Amniotic epithelial cell (primary cell): ENCODE results near the gene OR11A1.

Source experiments
- DNase-seq: peaks from one replicate; pipeline ENCODE4 v3.0.0-alpha.2; 2010; ENCODE audit warnings: low read depth

The OR11A1 gene

DNA sequence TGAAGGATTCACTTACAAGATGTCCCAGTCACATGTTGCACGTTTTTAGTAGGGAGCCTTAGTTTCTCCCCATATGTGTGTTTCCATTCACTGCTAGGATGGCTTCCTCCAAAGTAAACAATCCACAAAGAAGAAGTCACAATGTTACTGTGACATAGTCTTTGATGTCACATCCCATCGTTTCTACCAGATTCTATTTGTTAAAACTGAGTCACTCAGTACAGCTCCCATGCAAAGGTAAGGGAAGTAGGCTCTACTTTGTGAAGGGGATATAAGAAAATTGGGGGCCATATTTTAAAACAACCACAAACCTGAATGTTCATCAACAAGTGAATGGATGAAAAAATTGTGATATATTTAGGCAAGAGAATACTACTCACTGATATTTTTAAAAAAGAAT, at the start of gene OR11A1, which contains the start of gene OR2H1:
OR11A1 (minus strand) TSS at position 101 of the 400 bp plus-strand sequence. CDS start 29,430 bp downstream, outside the sequence.
OR2H1 (plus strand) TSS at position 185 of the 400 bp plus-strand sequence. CDS start 4,615 bp downstream, outside the sequence.
- no peak for DNase-seq

DNA sequence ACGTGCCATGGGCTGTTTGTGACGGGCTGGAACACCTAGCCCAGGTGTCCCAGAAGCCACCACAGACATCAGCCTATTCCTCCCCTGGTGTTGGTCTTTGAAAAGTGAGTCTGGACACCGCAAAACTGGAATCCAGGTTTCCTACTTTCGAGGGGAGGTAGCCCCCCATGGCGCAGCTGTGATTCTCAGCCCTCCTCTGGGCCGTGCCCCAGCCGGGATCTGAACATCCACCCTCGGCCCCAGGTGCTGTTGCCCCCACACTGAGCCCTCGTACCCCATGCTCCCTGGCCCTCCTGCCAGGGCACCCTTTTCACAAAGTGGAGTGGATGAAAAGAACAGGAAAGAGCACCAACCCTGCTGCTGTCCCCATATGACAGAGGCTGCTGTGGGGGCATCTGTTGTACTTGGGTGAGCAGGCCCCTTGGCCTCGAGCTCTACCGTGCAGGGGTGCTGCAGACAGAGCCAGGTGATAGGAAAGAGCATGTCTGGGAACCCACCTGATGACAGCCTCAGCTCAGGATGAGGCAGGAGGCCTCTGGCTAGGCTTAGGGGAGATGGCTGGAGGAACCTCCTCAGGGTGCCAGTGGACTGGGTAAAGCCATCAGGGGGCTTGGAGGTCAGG, 49.7 kb upstream of the OR11A1 start:
- DNase-seq, result no peak

GRCh38 chr6:29505808-29506207, 48.9 kb upstream of the OR11A1 start:
- no peak for DNase-seq

DNA sequence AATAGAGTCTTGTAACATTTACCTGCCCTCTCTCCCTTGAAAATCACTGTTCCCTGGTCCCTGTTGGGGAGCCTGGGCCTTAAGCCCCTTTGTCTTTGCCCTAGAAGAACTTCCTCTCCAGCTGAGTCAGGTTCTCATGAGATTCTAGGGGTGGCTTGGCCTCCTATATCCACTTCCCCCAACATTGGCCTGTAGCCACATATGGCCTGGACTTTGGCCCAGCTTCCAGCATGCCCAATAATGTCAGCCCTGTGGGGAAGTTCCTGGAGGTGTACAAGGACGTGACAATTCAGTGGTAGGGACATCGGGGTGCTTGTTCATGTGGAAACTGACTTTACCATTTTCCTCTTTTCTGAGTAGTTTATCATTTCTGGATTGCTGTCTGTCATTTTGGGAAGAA, 48.1 kb upstream of the OR11A1 start:
- no peak for DNase-seq

DNA sequence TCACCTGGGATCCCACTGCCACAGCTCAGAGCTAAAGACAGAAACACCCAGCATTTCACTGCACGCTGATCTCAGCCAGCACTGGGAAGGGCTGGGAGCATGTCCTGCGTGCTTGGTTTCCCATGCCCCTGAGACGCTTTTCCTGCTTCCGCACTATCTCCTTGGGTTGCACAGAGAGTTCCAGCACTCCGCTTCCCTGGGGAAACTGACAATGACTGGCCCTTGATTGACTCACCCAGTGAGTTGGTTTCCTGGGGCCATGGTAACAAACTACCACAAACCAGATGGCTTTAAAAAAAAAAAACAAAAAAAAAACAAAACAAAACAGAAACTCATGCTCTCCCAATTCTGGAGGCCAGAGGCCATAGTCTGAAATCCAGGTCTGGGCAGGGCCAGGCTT, 45.7 kb upstream of the OR11A1 start:
- DNase-seq, result no peak

DNA sequence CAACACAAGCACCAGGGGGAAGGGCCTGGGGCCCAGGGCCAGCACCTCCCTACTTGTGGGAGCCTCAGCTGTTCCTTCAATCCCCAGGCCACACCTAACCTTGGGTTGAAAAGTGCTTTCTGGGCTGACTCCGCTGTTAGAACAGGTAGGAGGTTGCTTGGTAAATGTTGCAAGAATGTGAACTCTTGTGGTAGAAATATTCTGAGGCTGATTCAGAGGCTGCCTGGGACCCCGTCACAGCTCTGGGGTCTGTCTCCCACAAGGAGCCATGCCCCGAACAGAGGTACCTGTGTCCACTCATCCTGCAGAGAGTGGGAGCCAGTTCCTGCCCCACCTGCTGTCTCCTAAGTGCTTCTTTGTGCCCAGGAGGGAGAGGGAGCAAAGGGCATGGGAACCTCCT, 45.3 kb upstream of the OR11A1 start:
- DNase-seq, result no peak

DNA sequence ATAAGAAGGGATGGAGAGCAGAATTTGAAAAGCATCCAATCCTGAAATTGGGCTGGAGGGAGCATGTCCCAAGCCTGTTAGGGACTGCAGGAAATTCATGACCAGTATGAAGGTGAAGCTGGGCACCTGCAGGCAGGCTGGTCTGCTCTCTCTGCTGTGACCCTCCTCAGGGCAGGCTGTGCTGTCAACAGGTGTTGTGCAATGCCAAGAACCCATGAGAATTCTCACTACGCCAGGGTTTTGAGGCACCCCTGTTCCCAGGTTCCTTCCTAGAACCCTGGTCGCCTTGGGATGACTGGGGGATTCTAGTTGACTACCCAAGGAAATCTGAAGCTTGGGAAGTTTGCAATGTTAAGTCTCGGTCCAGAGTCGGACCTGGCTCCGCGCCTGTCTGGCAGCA, 44.2 kb upstream of the OR11A1 start:
- DNase-seq, result no peak

DNA sequence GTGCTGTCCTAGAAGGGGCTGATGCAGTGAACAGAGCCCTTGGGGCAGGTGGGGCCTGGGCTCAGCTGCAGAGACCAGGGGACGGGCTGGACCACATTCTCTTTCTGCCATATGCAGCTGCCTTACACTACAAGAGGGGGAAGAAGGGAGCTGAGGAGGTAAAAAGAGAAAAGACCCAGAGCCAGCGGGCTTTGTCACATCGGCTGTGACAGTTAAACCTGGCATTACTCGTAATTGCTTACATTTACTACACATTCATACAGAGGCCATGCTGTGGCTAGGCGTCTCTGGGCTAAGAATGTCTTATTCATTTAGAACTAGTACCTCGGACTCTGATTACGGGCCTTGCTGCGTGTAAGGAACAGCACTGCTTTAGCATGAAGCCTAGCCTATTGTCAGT, 43.7 kb upstream of the OR11A1 start:
- DNase-seq, result no peak

DNA sequence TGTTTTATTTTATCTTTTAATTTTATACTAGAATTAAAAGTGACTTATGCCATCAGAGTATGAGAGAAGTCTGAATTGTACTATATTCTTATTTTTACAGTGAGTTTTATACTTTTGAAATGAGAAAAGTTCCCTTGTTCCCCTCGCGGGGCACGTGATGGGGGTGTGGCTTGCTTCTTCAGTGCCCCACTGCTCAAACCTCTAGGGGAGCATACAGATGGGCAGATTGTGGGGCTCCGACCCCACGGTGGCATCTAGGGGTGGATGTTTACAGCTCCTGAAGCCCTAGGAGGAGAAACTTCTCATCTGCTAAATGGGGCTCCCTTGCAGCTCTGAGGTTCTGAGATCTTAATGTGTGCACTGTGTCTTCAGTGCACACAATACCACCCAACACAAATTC, 42.8 kb upstream of the OR11A1 start:
- DNase-seq, result no peak

DNA sequence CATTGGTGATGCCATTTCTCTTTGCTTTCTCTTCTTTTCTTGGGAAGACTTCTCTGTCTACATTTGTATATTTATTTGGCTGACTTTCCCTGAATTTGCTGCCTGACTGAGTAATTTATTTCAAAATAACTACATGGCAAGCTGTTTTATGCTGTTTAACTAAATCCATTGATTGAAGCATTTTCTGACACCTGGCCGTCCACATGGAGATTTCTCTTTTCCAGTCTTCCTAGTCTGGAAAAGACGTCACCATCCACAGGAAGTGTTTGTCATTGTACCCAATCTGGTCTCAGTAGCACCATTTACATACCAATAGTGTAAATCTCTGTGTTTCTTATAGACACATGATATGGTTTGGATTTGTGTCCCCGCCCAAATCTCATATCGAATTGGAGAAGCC, 40.1 kb upstream of the OR11A1 start:
- no peak for DNase-seq

GRCh38 chr6:29495571-29495970, 38.7 kb upstream of the OR11A1 start:
- DNase-seq, result no peak

- DNase-seq, result no peak
Measured at GRCh38 chr6:29494131-29494530, 37.3 kb upstream of the OR11A1 start.

DNA sequence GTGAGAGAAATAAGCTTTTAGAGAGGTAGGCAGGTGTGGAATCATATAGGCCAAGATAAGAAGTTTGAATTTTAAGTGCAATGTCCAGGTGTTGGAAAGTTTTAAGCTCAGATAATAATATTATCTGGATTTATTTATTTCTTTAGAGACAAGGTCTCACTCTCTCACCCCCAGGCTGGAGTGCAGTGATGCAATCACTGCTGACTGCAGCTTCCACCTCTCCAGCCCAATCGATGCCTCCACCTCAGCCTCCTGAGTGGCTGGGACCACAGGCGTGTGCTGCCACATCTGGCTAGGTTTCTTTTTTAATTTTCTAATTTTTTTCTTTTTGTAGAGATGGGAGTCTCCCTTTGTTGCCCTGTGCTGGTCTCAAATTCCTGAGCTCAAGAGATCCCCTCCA, 36.4 kb upstream of the OR11A1 start:
- no peak for DNase-seq

GRCh38 chr6:29491574-29491973, 34.7 kb upstream of the OR11A1 start:
- DNase-seq, result no peak

GRCh38 chr6:29490552-29490951, 33.7 kb upstream of the OR11A1 start:
- no peak for DNase-seq

- DNase-seq, result no peak
Measured at GRCh38 chr6:29490055-29490454, 33.2 kb upstream of the OR11A1 start.

GRCh38 chr6:29489286-29489685, 32.4 kb upstream of the OR11A1 start:
- no peak for DNase-seq

DNA sequence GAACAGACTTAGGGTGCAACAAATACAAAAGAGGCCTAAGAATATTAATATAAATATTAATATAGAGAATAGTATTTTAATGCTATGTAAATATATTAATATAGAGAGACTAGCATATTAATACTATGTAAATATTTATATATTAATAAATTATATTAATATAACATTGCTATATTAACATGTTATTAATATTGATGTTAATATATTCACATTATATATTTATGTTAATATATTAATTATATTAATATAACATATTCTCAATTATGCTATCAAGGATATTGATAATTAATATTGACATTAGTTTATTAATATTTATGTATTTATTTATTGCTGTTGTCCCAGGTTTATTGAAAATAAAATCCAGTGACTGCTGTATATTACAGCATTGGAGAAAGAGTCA, 32.0 kb upstream of the OR11A1 start:
- no peak for DNase-seq

- DNase-seq, result no peak
Measured at GRCh38 chr6:29487660-29488059, 30.8 kb upstream of the OR11A1 start, which contains the start of gene MAS1L. MAS1L (minus strand) TSS chr6:29487956; CDS start chr6:29487902, 54 bp downstream.

- no peak for DNase-seq
Measured at GRCh38 chr6:29487131-29487530, 30.3 kb upstream of the OR11A1 start.

DNA sequence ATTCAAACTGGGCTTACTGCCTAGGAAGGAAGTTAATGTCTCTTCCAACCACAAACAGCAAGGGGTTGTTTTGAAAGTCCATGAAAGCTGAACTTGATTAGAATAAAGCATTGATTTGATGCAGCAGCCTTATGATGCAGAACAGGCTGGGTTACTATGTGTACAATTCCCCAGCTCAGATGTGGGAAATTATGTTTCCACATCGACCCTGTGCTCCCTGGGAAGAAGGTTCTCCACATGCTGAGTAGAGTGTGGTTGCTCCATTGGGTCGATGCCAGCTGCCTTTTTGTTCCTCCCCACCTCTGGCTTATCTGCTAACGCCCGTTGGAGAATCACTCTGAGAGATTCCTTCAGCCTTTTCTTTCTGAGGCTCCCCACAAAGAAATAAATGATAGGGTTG, 29.7 kb upstream of the OR11A1 start:
- no peak for DNase-seq

DNA sequence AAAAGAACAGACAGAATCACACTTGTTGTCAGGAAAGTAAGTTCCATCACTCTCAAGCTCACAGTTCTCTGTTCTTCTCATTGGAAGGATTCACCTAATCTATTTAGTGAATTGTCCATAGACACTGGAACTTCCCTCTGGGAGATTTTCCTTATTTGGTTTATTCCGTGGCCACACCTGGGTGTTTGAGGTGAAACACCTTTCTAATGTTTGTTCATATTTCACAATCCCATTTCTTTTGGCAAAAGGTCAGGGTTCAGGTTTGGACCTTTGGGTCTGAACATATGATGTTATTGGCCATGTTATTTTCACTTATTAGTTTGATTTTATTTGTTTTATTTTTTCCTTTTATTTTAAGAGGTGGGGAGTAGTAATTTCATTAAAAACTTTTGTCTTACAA, 26.9 kb upstream of the OR11A1 start:
- DNase-seq, result no peak

GRCh38 chr6:29483186-29483585, 26.3 kb upstream of the OR11A1 start:
- no peak for DNase-seq

- no peak for DNase-seq
Measured at GRCh38 chr6:29479560-29479959, 22.7 kb upstream of the OR11A1 start.
